HEK293T (cell line): ENCODE measurements around the gene DERA.

Experiments
- ARNT ChIP-seq: fragments of 450-650 bp; IDR thresholded peaks from 2 replicates; pipeline ENCODE4 v1.6.1; 2017; ENCODE audit warnings: mild to moderate bottlenecking
- BHLHE40 ChIP-seq: fragments of 450-650 bp; IDR thresholded peaks from 2 replicates; pipeline ENCODE4 v1.6.1; 2016; ENCODE audit warnings: mild to moderate bottlenecking, moderate library complexity, borderline replicate concordance
- CTBP1 ChIP-seq: fragments of 450-650 bp; IDR thresholded peaks from 2 replicates; pipeline ENCODE4 v1.6.1; 2016; ENCODE audit warnings: borderline replicate concordance
- FOXA1 ChIP-seq: fragments of 450-650 bp; IDR thresholded peaks from 2 replicates; pipeline ENCODE4 v1.6.1; 2016; ENCODE audit warnings: mild to moderate bottlenecking
- FOXM1 ChIP-seq: fragments of 450-650 bp; IDR thresholded peaks from 2 replicates; pipeline ENCODE4 v1.6.1; 2017; ENCODE audit warnings: mild to moderate bottlenecking, borderline replicate concordance
- LEF1 ChIP-seq: fragments of 450-650 bp; IDR thresholded peaks from 2 replicates; pipeline ENCODE4 v1.6.1; 2017; ENCODE audit warnings: mild to moderate bottlenecking, borderline replicate concordance
- SP1 ChIP-seq: fragments of 450-650 bp; IDR thresholded peaks from 2 replicates; pipeline ENCODE4 v1.6.1; 2017
- SUZ12 ChIP-seq: fragments of 450-650 bp; IDR thresholded peaks from 2 replicates; pipeline ENCODE4 v1.6.1; 2016; ENCODE audit warnings: mild to moderate bottlenecking
- TARDBP ChIP-seq: fragments of 450-650 bp; IDR thresholded peaks from 2 replicates; pipeline ENCODE4 v1.6.1; 2016
- ZNF384 ChIP-seq: fragments of 450-650 bp; IDR thresholded peaks from 2 replicates; pipeline ENCODE4 v1.6.1; 2016
- TF ChIP-seq, protein P1 (sequence below): fragments of 450-650 bp; IDR thresholded peaks from 2 replicates; pipeline ENCODE4 v1.6.1; 2016

DNA sequence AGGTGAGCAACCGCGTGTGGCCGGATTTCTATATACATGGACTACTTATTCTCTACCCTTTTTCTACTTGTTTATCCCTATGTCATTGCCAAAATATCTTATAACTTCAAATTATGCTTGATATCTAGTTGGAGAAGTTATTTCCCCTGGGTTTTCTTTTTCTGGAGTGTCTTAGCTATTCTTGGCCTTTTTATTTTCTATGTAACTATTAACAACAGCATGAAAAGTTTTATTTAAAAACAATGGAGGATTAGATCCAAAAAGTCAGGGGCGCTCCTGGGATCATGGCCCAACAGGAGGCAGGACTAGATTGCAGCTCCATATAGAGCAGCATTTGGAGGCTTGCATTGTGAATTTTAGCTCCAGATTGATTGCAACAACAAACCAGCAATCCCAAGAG is 37.6 kb upstream of the DERA start:
- TF ChIP-seq BHLHE40 (no peak), ARNT (no peak), SUZ12 (no peak), LEF1 (no peak), FOXM1 (no peak), FOXA1 (no peak), CTBP1 (no peak), SP1 (no peak), TARDBP (no peak), ZNF384 (no peak)
- TF ChIP-seq, protein P1, sequence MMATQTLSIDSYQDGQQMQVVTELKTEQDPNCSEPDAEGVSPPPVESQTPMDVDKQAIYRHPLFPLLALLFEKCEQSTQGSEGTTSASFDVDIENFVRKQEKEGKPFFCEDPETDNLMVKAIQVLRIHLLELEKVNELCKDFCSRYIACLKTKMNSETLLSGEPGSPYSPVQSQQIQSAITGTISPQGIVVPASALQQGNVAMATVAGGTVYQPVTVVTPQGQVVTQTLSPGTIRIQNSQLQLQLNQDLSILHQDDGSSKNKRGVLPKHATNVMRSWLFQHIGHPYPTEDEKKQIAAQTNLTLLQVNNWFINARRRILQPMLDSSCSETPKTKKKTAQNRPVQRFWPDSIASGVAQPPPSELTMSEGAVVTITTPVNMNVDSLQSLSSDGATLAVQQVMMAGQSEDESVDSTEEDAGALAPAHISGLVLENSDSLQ = no peak
